Right lobe of liver (tissue), 6 donors: ENCODE results near the gene UBXN4. TPM values are rescaled to one million over a fixed set of nuclear protein-coding genes. Genes with fewer than 3 reads are reported as not detected.

Source experiments
- ATAC-seq, 4 donors: fragments of 200-7000 bp; cut with Tn5 transposase; one replicate each; pipeline ENCODE4 v1.9.1; 2020; ENCODE audit warnings: mild to moderate bottlenecking in 4 of 4, moderate library complexity in 4 of 4
- DNase-seq, 3 donors: peaks; one replicate each; pipeline ENCODE4 v3.0.0-alpha.2; 2020
- H3K27ac ChIP-seq, 3 donors: fragments of 200-600 bp; one replicate each; pipeline ENCODE4 v1.8.0; 2022
- H3K27me3 ChIP-seq, 2 donors: fragments of 200-600 bp; one replicate each; pipeline ENCODE4 v1.8.0; 2022
- H3K36me3 ChIP-seq, 4 donors: fragments of 200-600 bp; sonication (generic) in 1 of 4; one replicate each; pipeline versions ENCODE4 v1.5.1 to v1.8.0; 2017 to 2022; ENCODE audit warnings: control low read depth in 1 of 4
- H3K4me1 ChIP-seq, 4 donors: fragments of 200-600 bp; sonication (generic) in 1 of 4; one replicate each; pipeline versions ENCODE4 v1.5.1 to v1.8.0; 2017 to 2022; ENCODE audit warnings: control low read depth in 1 of 4
- H3K4me3 ChIP-seq, 3 donors: fragments of 200-600 bp; one replicate each; pipeline ENCODE4 v1.8.0; 2022
- H3K9me3 ChIP-seq, 4 donors: fragments of 200-600 bp; sonication (generic) in 1 of 4; one replicate each; pipeline versions ENCODE4 v1.5.1 to v1.8.0; 2017 to 2022; ENCODE audit warnings: control low read depth in 1 of 4
- POLR2A ChIP-seq: fragments of 450-650 bp; IDR thresholded peaks from one replicate; pipeline ENCODE4 v1.6.1; 2017; ENCODE audit warnings: antibody characterized with exemption, mild to moderate bottlenecking
- WGBS: methylation state at CpG from one replicate; pipeline ENCODE4 v1.1.6; 2018; ENCODE audit warnings: low coverage, low lambda C conversion rate; ENCODE audit not compliant: insufficient coverage; ENCODE audit errors: missing lambda C conversion rate; 5-methylcytosine and 5-hydroxymethylcytosine counted together
- intact Hi-C, 2 donors: fragments of 100-400 bp; cut with DNase I; formaldehyde crosslinking; loops; one replicate each; pipeline versions ENCODE4 v1.11.2 to v1.14.1; 2022
- total RNA-seq, 6 experiments: library from RNA; depleted of rRNA in 2 of 6; stranded (reverse); fragments of >200 nt in 2 of 6; fragmentation: NEBNext Ultra II Directional in 3 of 6; extraction: Animal tissue kit (Norgen Biotek cat#: 25700) in 3 of 6; gene quantifications; one replicate each; pipeline versions ENCODE4 v1.1.0 to v1.2.4, GENCODE V29; 2016 to 2023
- TF ChIP-seq, protein P1 (sequence below), 4 donors: fragments of 200-600 bp in 3 of 4; fragments of 450-650 bp in 1 of 4; IDR thresholded peaks; one replicate each; pipeline versions ENCODE4 v1.5.1 to v1.8.0; 2016 to 2022; ENCODE audit warnings: antibody characterized with exemption in 4 of 4, mild to moderate bottlenecking in 2 of 4
- donor health status: DM: no; HTN: yes; CAD: no.
- donor health status: DM: no; HTN: no; CAD: no.
- donor health status: DM: no; HTN: no; CAD: no.
- donor health status: DM: no; HTN: yes; CAD: no.
- donor health status: DM: no; HTN: yes; CAD: no.

UBXN4 gene
- total RNA-seq, 6 experiments from 2014 or later, result 49.4 to 78.2 (median 62.5) TPM

DNA sequence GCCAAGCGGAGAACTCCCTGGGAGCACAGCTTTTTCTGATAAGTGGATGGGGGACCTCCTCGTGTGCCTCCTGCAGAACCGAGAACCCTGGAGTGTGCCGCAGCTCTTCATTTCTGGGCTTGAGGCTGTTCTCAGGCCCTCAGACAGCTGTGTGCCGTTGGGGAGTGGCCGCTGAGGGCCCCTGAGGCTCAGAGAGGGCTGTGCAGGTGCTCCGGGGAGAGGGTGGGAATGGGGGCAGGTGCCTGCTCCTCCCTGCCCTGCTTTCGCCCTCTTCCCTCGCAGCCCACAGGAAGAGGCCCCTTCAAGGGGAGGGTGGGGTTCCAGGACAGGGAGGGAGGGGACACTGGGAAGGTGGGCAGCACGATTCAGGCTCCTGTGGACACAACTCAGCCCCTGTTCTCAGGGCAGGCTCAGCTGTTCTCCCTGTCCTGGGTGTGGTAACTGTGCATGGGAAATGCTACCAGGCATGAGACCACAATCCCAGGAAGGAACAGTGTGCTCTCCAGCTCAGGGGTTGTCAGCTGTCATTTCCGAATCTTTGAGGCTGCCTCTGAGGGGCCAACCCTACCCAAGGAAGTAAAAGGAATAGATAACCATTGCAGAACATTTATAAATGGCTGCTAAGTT lies 84.0 kb downstream of the UBXN4 start:
- intact Hi-C loops, result no loop called here
- Histone ChIP-seq H3K27me3 (no peaks in the 10 kb centered on the region), H3K4me1 (no peaks in the 10 kb centered on the region), H3K36me3 (no peaks in the 10 kb centered on the region), H3K4me3 (no peak overlapping the region), H3K27ac (no peak overlapping the region), H3K9me3 (no peaks in the 10 kb centered on the region)
- TF ChIP-seq POLR2A, result no peak
- ATAC-seq, result peak in 2 of 4 donors; percentile 23 to 24
- WGBS, result 25% methylated on average over 5 of the region's 11 CpGs
- DNase-seq, result no peak

DNA sequence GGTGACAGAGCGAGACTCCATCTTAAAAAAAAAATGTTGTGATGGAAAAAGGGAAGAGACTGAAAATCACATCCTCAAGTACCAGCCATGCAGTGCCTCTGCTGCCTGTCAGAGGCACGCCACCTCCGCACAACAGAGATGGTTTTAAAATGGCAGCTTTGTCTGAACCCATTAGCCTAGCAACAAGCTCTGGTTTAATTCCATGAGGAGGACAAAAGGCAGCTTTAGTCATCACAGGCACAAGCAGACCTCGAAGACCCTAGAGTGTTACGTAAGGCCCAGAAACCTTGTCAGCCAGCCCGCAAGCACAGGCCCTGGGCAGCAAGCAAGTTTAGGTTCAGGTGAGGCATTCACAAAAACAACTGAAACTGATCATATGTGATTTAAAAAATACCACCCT lies 84.9 kb downstream of the UBXN4 start:
- intact Hi-C loops, result no loop called here
- Histone ChIP-seq H3K9me3 (no peaks in the 10 kb centered on the region), H3K36me3 (no peaks in the 10 kb centered on the region), H3K27ac (no peak overlapping the region), H3K4me1 (no peaks in the 10 kb centered on the region), H3K4me3 (no peak overlapping the region), H3K27me3 (no peaks in the 10 kb centered on the region)
- DNase-seq (no peak), ATAC-seq (no peak)
- no peak for TF ChIP-seq POLR2A
- TF ChIP-seq, protein P1, sequence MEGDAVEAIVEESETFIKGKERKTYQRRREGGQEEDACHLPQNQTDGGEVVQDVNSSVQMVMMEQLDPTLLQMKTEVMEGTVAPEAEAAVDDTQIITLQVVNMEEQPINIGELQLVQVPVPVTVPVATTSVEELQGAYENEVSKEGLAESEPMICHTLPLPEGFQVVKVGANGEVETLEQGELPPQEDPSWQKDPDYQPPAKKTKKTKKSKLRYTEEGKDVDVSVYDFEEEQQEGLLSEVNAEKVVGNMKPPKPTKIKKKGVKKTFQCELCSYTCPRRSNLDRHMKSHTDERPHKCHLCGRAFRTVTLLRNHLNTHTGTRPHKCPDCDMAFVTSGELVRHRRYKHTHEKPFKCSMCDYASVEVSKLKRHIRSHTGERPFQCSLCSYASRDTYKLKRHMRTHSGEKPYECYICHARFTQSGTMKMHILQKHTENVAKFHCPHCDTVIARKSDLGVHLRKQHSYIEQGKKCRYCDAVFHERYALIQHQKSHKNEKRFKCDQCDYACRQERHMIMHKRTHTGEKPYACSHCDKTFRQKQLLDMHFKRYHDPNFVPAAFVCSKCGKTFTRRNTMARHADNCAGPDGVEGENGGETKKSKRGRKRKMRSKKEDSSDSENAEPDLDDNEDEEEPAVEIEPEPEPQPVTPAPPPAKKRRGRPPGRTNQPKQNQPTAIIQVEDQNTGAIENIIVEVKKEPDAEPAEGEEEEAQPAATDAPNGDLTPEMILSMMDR (IDR thresholded peaks at IDR 0.05), result no peak
- 64% methylated on average over 4 of the region's 6 CpGs for WGBS

DNA sequence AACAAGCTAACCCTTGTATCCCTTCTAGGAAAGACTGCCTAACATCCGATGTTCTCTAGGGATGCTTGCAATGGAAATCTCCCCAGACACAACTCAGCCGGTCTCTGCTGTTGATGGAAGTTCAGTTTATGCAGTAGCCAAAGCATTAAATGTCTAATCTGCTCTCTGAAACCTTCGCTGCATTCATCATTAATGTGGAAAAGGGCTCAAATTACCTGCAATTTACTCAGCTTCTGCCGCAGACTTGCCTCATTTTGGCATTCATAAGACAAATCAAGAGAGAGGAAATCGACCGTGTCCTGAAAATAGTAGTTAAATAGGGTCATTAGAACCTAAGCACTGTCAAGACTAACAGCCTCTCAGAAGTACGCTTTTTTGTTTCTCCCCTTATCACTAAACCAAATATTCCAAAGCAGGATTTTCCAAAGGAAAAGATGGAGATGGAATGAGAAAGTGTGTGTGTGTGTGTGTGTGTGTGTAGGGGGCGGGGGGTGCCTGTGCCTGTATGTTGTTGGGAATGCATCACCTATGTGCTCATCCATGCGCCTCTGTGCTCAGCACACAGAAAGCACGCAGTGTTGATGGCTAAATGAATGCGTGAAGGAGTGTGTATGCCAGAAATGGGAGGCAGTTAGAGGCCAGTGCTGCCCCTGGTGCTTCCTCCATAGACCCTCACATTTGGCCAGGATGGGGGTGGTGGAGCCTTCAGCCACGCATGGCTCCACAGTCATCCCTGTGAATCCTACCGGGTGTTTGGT lies 87.9 kb downstream of the UBXN4 start:
- DNase-seq (no peak), ATAC-seq (no peak)
- Histone ChIP-seq H3K4me1 (no peaks in the 10 kb centered on the region), H3K27ac (no peak overlapping the region), H3K36me3 (no peaks in the 10 kb centered on the region), H3K27me3 (no peaks in the 10 kb centered on the region), H3K4me3 (no peak overlapping the region), H3K9me3 (no peaks in the 10 kb centered on the region)
- intact Hi-C loops, result no loop called here
- no peak for TF ChIP-seq POLR2A
- TF ChIP-seq, protein P1 (IDR thresholded peaks at IDR 0.05), result no peak
- WGBS, result 69% methylated on average over 6 of the region's 13 CpGs

GRCh38 chr2:135831180-135831812 lies 89.6 kb downstream of the UBXN4 start:
- DNase-seq (no peak), ATAC-seq (no peak)
- Histone ChIP-seq H3K27me3 (no peaks in the 10 kb centered on the region), H3K36me3 (no peaks in the 10 kb centered on the region), H3K4me3 (no peak overlapping the region), H3K27ac (no peak overlapping the region), H3K9me3 (no peaks in the 10 kb centered on the region), H3K4me1 (no peaks in the 10 kb centered on the region)
- intact Hi-C loops, result no loop called here
- WGBS, result 50% methylated on average over 5 of the region's 14 CpGs
- TF ChIP-seq, protein P1 (IDR thresholded peaks at IDR 0.05), result no peak
- no peak for TF ChIP-seq POLR2A

- intact Hi-C loops, result no loop called here
- no peaks in the 10 kb centered on the region for H3K27me3 ChIP-seq
- no peak overlapping the region for H3K4me3 ChIP-seq
- no peaks in the 10 kb centered on the region for H3K36me3 ChIP-seq
- H3K4me1 ChIP-seq, result no peaks in the 10 kb centered on the region
- H3K9me3 ChIP-seq, result no peaks in the 10 kb centered on the region
- H3K27ac ChIP-seq, result no peak overlapping the region
- TF ChIP-seq, protein P1 (IDR thresholded peaks at IDR 0.05), result no peak
- TF ChIP-seq POLR2A, result no peak
- DNase-seq (no peak), ATAC-seq (no peak)
- WGBS, result 87% methylated on average over 6 of the region's 6 CpGs
Measured at GRCh38 chr2:135832891-135833290, 91.2 kb downstream of the UBXN4 start.
